ENCODE data around the gene COL6A2.

DNA sequence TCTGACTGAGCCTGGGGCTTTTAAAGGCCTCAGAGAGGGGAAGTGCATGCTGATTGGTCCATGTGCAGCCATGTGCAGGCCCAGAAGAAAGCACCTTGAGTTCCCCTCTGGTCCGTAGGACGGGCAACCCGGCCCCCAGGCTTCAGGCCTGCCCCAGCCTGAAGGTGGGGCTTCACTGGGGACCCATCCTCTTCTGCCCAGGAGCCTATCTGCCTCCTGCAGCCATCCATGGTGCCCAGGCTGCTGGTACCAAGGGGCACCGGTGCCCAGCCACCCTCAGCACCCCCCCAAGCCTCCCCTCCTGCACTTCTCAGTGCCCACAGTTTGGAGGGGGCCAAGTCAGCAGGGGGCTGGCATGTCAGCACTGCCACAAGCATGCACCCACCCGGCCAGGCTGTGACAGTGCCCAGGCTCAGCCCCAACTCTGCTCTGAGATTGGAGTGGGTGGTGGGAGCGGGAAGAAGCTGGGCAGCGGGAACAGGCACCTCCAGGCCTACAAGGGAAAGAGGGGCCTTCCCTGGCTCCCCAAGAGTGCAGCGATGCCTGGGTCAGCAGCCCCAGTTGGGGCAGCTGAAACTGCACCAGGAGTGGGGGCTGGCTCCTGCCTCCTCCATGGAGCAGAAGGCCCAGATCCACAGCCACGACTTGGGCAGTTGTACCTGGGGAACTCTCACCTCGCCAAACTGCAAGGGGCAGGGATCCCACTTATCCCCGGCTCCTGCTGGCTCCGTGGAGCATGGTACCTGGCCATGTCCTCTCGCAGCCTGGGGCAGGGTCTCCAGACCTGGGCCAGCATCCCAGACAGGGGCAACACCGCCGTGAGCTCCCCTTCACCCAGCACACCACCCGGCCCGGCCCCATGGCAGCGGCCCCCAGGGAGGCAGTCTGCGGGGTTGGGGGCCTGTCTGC, 11.7 kb downstream of the COL6A2 start:
- no peak for TF ChIP-seq CTCF (IDR thresholded peaks at IDR 0.05)
- TF ChIP-seq POLR2A (IDR thresholded peaks at IDR 0.05; ENCODE audit: low read depth) = no peak

Data from esophagus muscularis mucosa (tissue), 3 donors.